B cell (primary cell): Measurements from ENCODE around the gene DNAI2.

Experiments used
- CTCF ChIP-seq: fragments of 200-600 bp; IDR thresholded peaks from one replicate; pipeline ENCODE4 v1.8.0; 2022; ENCODE audit warnings: antibody characterized with exemption, mild to moderate bottlenecking
- EZH2 ChIP-seq: IDR thresholded peaks from 2 replicates; pipeline ENCODE4 v1.6.1; 2012; ENCODE audit warnings: borderline replicate concordance, low read depth, mild to moderate bottlenecking, moderate library complexity, low read length; ENCODE audit not compliant: insufficient read depth, poor library complexity, severe bottlenecking

GRCh38 chr17:74274709-74275340, 791 bp downstream of the DNAI2 start:
- TF ChIP-seq CTCF, result no peak
- TF ChIP-seq EZH2, result no peak
